HG03064 (cell line): ENCODE measurements around the gene ACTC1.

Source experiments
- ATAC-seq: cut with Tn5 transposase; IDR thresholded peaks from one replicate; pipeline ENCODE4 v1.9.1; 2021; ENCODE audit warnings: low read depth; ENCODE audit not compliant: unreplicated experiment

The ACTC1 gene

GRCh38 chr15:34802803-34803750 lies 7.7 kb upstream of the ACTC1 start:
- no peak for ATAC-seq

DNA sequence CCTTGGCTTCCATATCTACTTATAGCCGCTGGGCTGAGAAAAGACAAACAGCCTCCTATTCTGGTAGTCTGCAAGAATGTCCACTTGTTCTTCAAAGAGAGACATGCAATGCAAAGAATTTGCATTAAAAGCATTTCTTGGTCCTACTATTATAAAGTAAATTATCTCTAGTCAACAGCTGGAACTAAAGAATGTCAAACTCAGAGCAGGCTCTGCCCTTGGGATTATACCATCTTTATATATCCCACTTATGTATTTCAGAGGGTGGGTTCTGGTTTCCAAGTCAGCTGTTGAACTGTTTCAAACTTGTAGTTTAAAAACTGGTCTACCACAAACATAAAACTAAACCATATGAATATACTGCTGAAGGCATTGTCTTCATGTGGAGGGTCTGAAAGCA lies 7.0 kb upstream of the ACTC1 start:
- ATAC-seq: no peak

GRCh38 chr15:34799149-34800101 lies 4.1 kb upstream of the ACTC1 start:
- no peak for ATAC-seq

DNA sequence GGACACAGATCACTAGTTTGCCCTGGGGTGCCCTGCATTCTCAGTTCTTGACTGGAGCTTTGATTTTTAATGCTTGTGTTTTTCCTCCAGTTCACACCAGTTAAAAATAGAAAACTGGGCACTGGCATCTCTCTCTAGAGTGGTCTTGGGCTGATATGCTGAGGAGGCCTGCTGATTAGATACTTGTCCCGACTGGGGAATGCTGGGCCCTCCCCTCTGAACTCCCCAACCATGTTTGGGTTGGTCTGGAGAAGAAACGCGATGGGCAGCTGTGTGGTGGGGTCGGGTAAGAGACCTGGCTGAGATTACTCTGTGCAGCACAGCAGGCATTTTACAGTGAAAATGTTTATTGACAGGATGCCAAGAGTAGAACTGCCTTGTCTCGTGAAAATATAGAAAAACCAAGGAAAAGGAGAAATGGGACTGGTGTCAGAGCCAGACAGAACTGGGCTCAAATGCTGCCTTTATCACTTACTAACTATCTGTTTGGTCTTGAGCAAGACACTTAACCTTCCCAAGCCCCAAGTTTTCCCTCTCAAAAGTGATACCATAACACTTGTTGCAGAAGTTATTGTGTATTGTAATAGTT lies 1.6 kb upstream of the ACTC1 start:
- no peak for ATAC-seq

- ATAC-seq: no peak
Observed at GRCh38 chr15:34794590-34795206, 651 bp downstream of the ACTC1 start.

GRCh38 chr15:34793901-34794300 lies 1.4 kb downstream of the ACTC1 start:
- ATAC-seq: no peak

DNA sequence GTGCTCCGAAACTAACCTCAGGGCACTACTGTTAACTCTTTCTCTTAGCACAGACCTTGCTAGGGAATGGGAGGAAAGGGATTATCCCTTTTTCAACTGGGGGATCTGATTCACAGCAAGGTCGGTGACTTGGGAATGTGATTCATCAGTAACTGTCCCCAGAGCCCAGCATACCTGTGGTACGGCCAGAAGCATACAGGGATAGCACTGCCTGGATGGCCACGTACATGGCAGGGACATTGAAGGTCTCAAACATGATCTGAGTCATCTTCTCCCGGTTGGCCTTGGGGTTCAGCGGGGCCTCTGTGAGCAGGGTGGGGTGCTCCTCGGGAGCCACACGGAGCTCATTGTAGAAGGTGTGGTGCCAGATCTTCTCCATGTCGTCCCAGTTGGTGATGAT lies 2.3 kb downstream of the ACTC1 start:
- ATAC-seq: no peak

GRCh38 chr15:34791701-34792100 lies 3.6 kb downstream of the ACTC1 start:
- no peak for ATAC-seq

DNA sequence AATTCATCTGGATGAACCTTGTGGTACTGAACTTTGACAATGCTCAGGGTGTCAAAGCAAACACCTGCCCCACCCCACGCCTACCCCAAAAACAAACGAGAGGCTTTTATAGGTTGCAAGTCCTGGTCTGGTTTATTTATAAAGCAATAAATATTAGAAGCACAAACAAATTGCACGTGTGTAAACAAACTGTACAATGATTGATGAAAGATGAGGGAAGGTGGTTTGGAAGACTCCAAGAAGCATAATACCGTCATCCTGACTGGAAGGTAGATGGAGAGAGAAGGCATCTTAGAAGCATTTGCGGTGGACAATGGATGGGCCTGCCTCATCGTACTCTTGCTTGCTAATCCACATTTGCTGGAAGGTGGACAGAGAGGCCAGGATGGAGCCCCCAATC lies 5.2 kb downstream of the ACTC1 start:
- no peak for ATAC-seq

- no peak for ATAC-seq
Observed at GRCh38 chr15:34789326-34789725, 6.0 kb downstream of the ACTC1 start.

DNA sequence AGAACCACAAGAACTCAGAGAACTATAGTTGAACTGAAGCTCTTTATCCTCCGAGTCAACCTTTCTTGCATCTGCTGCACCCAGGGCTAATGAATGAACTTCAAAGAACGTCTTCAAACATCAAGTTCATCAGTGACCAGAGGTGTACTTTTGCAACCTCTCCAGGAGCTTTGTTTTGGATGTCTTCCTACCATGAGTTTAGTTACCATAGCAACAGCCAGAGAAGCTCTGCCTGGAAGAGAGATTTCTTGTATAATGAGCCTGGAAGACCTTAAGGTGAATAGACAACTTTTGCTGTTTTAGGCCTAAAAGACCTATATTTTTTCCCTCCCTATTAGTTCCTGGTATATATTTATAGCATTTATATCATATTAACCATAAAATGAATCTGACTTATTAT lies 9.1 kb downstream of the ACTC1 start:
- no peak for ATAC-seq

DNA sequence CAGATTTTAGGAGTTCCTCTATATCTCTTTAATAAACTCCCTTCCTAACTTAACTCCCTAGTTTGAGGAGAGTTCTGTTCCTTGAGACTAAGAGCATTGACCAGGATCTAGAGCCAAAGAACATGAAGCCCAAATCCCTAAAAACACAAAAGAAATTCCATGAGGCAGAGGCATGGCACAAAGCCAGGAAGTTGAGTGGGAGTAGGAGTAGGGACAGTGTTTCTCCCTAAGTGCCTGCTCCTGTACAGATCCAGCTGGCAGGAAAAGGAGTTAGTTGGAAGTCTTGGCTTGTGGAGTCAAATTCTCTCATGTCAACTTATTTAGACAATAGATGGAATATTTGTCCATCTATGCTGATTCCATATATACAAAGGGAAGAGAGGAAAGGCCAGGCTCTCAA lies 11.4 kb downstream of the ACTC1 start:
- ATAC-seq: no peak

DNA sequence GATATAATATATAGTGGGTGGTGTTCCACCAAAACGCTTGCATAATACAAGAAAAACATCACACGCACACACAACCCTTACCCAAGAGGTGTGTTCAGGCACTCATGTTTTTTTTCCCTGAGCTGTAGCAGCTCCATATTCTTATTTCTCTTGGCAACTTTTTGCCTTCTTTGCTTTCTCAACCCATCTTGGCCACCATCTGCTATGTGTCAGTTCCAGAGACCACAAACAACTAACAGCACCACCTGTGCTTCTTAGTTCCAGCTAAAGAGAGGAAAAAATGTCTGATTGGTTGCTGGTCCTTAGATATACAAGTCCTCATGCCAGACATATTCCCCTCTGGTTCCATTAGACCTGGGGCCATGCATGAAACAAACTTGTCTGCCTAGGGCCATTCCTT lies 11.9 kb downstream of the ACTC1 start:
- ATAC-seq: no peak

GRCh38 chr15:34782901-34783300 lies 12.4 kb downstream of the ACTC1 start:
- no peak for ATAC-seq

GRCh38 chr15:34780725-34781124 lies 14.6 kb downstream of the ACTC1 start:
- no peak for ATAC-seq

GRCh38 chr15:34776606-34777105 lies 18.7 kb downstream of the ACTC1 start:
- ATAC-seq: no peak

- ATAC-seq: no peak
Observed at GRCh38 chr15:34773917-34774316, 21.4 kb downstream of the ACTC1 start.

DNA sequence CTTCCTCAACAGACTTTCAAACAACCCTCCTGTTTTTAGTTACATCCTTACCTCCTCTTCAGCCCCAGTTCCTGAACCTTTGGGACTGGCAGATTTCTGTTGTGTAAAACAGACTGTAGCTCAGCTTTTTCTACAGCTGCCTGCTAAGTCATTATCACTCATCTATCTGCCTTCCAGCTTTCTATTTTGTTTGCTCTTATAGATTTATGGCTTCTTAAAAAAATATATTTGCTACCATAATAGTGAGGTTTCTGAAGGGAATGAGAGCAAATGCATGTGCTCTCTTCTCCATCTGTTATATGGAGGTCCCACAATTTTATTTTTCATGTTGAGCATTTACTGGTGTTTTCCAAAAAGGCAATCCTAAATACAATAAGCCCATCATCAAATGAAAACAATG lies 22.3 kb downstream of the ACTC1 start:
- ATAC-seq: no peak

DNA sequence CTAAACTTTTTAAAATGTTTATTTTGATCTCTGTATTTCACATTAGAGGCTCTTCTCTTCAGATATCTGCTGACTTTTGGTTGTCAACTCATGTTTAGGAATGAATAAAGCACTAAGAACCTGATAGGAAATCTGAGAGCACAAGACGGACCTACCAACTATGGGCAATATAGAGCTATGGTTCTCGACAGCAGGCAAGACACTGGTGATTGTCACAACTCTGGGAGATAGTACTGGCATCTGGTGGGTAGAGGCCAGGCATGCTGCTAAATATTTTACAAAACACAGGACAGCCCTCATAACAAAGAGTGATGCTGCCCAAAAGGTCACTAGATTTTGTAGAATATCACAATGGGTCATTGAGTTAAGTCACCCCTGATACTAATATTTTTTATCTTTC lies 23.0 kb downstream of the ACTC1 start:
- no peak for ATAC-seq

- no peak for ATAC-seq
Observed at GRCh38 chr15:34769711-34770110, 25.6 kb downstream of the ACTC1 start.
